Activated gamma-delta T cell treated with Interleukin-2 at 50 U/mL for 16 hours (primary cell): Measurements from ENCODE around the gene ARHGAP42.
"Not testable (repeated sequence)": the region's sequence is repeated elsewhere in the genome, so short reads cannot be mapped to it uniquely, and the experiment has no call there.

Experiments
- DNase-seq: peaks from one replicate; pipeline ENCODE4 v3.0.0-alpha.2; 2020

Gene ARHGAP42

GRCh38 chr11:100687054-100687629 lies at the start of gene ARHGAP42:
TSS of gene ARHGAP42 (plus strand) at chr11:100687288. CDS start at chr11:100687679, 391 bp downstream.
- peak; percentile 14 for DNase-seq

- DNase-seq = no peak
Measured at GRCh38 chr11:100637706-100638105, 49.4 kb upstream of the ARHGAP42 start.

- DNase-seq = no peak
Measured at GRCh38 chr11:100638648-100639047, 48.4 kb upstream of the ARHGAP42 start.

GRCh38 chr11:100639140-100639539 lies 47.9 kb upstream of the ARHGAP42 start:
- DNase-seq = no peak

GRCh38 chr11:100640071-100640470 lies 47.0 kb upstream of the ARHGAP42 start:
- DNase-seq = no peak

- no peak for DNase-seq
Measured at GRCh38 chr11:100640646-100641045, 46.4 kb upstream of the ARHGAP42 start.

- DNase-seq = no peak
Measured at GRCh38 chr11:100641456-100641855, 45.6 kb upstream of the ARHGAP42 start.

- no peak for DNase-seq
Measured at GRCh38 chr11:100646545-100646944, 40.5 kb upstream of the ARHGAP42 start.

- DNase-seq = no peak
Measured at GRCh38 chr11:100647861-100648260, 39.2 kb upstream of the ARHGAP42 start.

- no peak for DNase-seq
Measured at GRCh38 chr11:100663583-100663982, 23.5 kb upstream of the ARHGAP42 start.

- DNase-seq = no peak
Measured at GRCh38 chr11:100663996-100664395, 23.1 kb upstream of the ARHGAP42 start.

GRCh38 chr11:100666816-100667215 lies 20.3 kb upstream of the ARHGAP42 start:
- not testable (repeated sequence) for DNase-seq

GRCh38 chr11:100667449-100667848 lies 19.6 kb upstream of the ARHGAP42 start:
- no peak for DNase-seq

- DNase-seq = no peak
Measured at GRCh38 chr11:100670140-100670539, 16.9 kb upstream of the ARHGAP42 start.

- DNase-seq = no peak
Measured at GRCh38 chr11:100671471-100671870, 15.6 kb upstream of the ARHGAP42 start.

- no peak for DNase-seq
Measured at GRCh38 chr11:100672498-100673033, 14.5 kb upstream of the ARHGAP42 start.

GRCh38 chr11:100673063-100673462 lies 14.0 kb upstream of the ARHGAP42 start:
- DNase-seq = no peak

- no peak for DNase-seq
Measured at GRCh38 chr11:100674212-100674611, 12.9 kb upstream of the ARHGAP42 start.

GRCh38 chr11:100675115-100675650 lies 11.9 kb upstream of the ARHGAP42 start:
- DNase-seq = no peak

GRCh38 chr11:100676901-100677300 lies 10.2 kb upstream of the ARHGAP42 start:
- no peak for DNase-seq

- no peak for DNase-seq
Measured at GRCh38 chr11:100677796-100678195, 9.3 kb upstream of the ARHGAP42 start.

GRCh38 chr11:100680070-100680469 lies 7.0 kb upstream of the ARHGAP42 start:
- DNase-seq = no peak

GRCh38 chr11:100681064-100681502 lies 6.0 kb upstream of the ARHGAP42 start:
- peak; percentile 36 for DNase-seq

- DNase-seq = no peak
Measured at GRCh38 chr11:100682247-100682969, 4.7 kb upstream of the ARHGAP42 start.
